MM.1S (cell line): Measurements from ENCODE around the gene SAE1.

Experiments used
- EZH2 ChIP-seq: fragments of 300-600 bp; sonication (generic); optimal IDR thresholded peaks from 2 replicates; pipeline ENCODE3; 2017; ENCODE audit warnings: low read depth, mild to moderate bottlenecking, antibody characterized with exemption, low read length, mixed read lengths
- EZH2phosphoT487 ChIP-seq: fragments of 300-600 bp; sonication (generic); IDR thresholded peaks from 2 replicates; pipeline ENCODE4 v1.6.1; 2018; ENCODE audit warnings: antibody characterized with exemption, low read length
- TF ChIP-seq, protein P1 (sequence below): fragments of 300-600 bp; sonication (generic); IDR thresholded peaks from 2 replicates; pipeline ENCODE4 v1.5.1; 2016; ENCODE audit warnings: antibody characterized with exemption, low read length, mixed read lengths

GRCh38 chr19:47133021-47133471 is 2.4 kb downstream of the SAE1 start:
- TF ChIP-seq, protein P1, sequence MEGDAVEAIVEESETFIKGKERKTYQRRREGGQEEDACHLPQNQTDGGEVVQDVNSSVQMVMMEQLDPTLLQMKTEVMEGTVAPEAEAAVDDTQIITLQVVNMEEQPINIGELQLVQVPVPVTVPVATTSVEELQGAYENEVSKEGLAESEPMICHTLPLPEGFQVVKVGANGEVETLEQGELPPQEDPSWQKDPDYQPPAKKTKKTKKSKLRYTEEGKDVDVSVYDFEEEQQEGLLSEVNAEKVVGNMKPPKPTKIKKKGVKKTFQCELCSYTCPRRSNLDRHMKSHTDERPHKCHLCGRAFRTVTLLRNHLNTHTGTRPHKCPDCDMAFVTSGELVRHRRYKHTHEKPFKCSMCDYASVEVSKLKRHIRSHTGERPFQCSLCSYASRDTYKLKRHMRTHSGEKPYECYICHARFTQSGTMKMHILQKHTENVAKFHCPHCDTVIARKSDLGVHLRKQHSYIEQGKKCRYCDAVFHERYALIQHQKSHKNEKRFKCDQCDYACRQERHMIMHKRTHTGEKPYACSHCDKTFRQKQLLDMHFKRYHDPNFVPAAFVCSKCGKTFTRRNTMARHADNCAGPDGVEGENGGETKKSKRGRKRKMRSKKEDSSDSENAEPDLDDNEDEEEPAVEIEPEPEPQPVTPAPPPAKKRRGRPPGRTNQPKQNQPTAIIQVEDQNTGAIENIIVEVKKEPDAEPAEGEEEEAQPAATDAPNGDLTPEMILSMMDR = no peak
- no peak for TF ChIP-seq EZH2
- TF ChIP-seq EZH2phosphoT487 = no peak
